ENCODE results near the gene POLR2L.

DNA sequence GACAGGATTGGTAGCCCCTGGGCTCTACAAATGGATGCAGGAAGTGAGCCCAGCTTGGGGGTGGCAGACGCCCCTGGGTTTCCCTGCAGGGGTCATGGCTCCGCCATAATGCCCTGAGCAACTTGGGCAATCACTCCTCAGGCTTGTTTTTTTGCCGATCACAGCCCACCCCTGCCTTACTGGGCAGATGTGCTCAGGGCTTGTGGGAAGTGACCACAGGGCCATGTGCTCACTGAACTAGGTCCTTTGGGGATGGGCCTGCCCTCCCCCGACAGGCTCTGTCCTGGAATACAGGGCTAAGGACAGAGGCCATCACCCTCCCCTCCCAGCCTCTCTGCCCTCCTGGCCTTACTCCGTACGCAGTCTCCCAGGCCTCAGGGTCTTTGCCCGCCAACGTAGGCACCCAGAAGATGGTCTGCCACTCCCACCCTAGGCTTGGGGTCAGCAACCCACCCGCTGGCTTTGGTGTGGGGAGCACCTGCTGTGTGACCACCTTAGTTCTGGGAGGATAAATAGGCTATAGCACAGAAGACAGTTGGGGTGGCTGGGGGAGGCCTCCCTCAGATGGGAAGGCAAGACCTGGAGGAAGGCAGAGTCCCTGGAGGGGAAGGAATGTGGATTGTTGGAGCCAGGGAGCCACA is 28.8 kb downstream of the POLR2L start:
- TF ChIP-seq, protein P1, sequence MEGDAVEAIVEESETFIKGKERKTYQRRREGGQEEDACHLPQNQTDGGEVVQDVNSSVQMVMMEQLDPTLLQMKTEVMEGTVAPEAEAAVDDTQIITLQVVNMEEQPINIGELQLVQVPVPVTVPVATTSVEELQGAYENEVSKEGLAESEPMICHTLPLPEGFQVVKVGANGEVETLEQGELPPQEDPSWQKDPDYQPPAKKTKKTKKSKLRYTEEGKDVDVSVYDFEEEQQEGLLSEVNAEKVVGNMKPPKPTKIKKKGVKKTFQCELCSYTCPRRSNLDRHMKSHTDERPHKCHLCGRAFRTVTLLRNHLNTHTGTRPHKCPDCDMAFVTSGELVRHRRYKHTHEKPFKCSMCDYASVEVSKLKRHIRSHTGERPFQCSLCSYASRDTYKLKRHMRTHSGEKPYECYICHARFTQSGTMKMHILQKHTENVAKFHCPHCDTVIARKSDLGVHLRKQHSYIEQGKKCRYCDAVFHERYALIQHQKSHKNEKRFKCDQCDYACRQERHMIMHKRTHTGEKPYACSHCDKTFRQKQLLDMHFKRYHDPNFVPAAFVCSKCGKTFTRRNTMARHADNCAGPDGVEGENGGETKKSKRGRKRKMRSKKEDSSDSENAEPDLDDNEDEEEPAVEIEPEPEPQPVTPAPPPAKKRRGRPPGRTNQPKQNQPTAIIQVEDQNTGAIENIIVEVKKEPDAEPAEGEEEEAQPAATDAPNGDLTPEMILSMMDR (IDR thresholded peaks at IDR 0.05; ENCODE audit: low read length) = no peak
- no peak for TF ChIP-seq EZH2 (optimal IDR thresholded peaks at IDR 0.05; ENCODE audit: low read depth, low read length)
